Activated T-cell treated with anti-CD3 and anti-CD28 coated beads, Interleukin-2, amount 50 U/mL, for 4 hours (primary cell): Measurements from ENCODE around the gene OPA3. TPM values are rescaled to one million over a fixed set of nuclear protein-coding genes. Genes with fewer than 3 reads are reported as not detected.

Source experiments
- ATAC-seq, 2 donors: fragments of 200-7000 bp; cut with Tn5 transposase; one replicate each; pipeline ENCODE4 v1.10.0; 2021
- DNase-seq: peaks from one replicate; pipeline ENCODE4 v3.0.0-alpha.2; 2020
- H3K27me3 Mint-ChIP-seq: one replicate; pipeline ENCODE4 v1.8.0; 2021; ENCODE audit warnings: low read depth, mixed read lengths
- H3K36me3 Mint-ChIP-seq: one replicate; pipeline ENCODE4 v1.8.0; 2022; ENCODE audit warnings: mixed read lengths; ENCODE audit not compliant: insufficient read depth
- H3K4me1 Mint-ChIP-seq: one replicate; pipeline ENCODE4 v1.8.0; 2021; ENCODE audit warnings: low read depth, mixed read lengths
- H3K4me3 Mint-ChIP-seq: one replicate; pipeline ENCODE4 v1.8.0; 2021; ENCODE audit warnings: mild to moderate bottlenecking, moderate library complexity, mixed read lengths
- H3K9me3 Mint-ChIP-seq: one replicate; pipeline ENCODE4 v1.8.0; 2021; ENCODE audit warnings: mixed read lengths
- total RNA-seq, 3 donors: library from RNA; stranded (reverse); gene quantifications; one replicate each; pipeline ENCODE4 v1.2.1, GENCODE V29; 2021

The OPA3 gene
- total RNA-seq, 3 donors from 2014 or later, result 14.1 to 15.5 (median 15.1) TPM

GRCh38 chr19:45528149-45528743, 56.4 kb downstream of the OPA3 start:
- Mint-ChIP-seq H3K4me3 (no peak overlapping the region), H3K27me3 (no peaks in the 10 kb centered on the region), H3K9me3 (no peaks in the 10 kb centered on the region), H3K4me1 (peaks cover 20% of the 10 kb centered on the region), H3K36me3 (peaks cover 25% of the 10 kb centered on the region)
- ATAC-seq, result no peak
- DNase-seq, result no peak

DNA sequence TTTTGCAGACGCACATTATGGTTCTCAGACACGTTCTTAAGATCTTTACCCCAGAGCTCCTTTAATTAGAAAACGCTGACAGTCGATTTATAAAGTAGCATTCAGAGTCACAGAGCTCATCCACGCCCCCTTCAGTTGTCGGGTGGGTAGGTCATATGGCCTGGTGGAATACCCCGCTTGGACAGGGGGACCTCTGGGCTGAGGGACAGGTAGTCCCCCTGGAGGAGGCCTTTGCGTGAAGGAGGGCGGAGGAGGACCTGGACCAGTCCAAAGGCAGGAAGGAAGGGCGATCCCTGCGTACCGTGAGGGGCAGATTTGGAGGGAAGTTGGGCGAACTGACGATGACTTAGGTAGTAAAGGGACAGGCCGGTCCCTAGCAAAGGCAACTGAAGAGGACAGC, 56.9 kb downstream of the OPA3 start:
- ATAC-seq (no peak), DNase-seq (no peak)
- Mint-ChIP-seq H3K27me3 (no peaks in the 10 kb centered on the region), H3K4me3 (no peak overlapping the region), H3K9me3 (no peaks in the 10 kb centered on the region), H3K36me3 (peaks cover 25% of the 10 kb centered on the region), H3K4me1 (peaks cover 22% of the 10 kb centered on the region)

DNA sequence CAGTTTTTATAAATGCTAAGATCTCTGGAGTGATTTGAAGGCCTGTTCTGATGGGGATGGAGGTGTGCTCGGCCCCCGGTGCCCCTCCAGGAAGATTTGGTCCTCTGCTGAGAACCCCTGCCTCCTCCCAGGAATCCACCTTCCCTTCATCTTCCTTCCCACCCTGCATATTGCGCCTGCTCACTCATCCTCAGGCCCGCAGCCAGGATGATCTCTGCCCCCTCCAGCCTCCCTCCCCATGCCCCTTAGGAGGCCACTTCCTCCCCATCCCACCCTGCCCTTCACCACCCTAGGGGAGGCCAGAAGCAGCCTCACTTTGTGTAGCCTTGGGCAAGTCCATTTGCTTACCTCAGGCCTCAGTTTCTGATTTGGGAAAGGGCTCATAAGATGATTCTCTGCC, 57.6 kb downstream of the OPA3 start:
- DNase-seq, result no peak
- Mint-ChIP-seq H3K36me3 (peaks cover 25% of the 10 kb centered on the region), H3K9me3 (no peaks in the 10 kb centered on the region), H3K4me1 (peaks cover 22% of the 10 kb centered on the region), H3K27me3 (no peaks in the 10 kb centered on the region), H3K4me3 (no peak overlapping the region)
- no peak for ATAC-seq

GRCh38 chr19:45526143-45526542, 58.5 kb downstream of the OPA3 start:
- ATAC-seq (no peak), DNase-seq (no peak)
- no peak overlapping the region for H3K4me3 Mint-ChIP-seq
- H3K27me3 Mint-ChIP-seq, result no peaks in the 10 kb centered on the region
- H3K9me3 Mint-ChIP-seq, result no peaks in the 10 kb centered on the region
- peaks cover 22% of the 10 kb centered on the region for H3K36me3 Mint-ChIP-seq
- peaks cover 22% of the 10 kb centered on the region for H3K4me1 Mint-ChIP-seq

- Mint-ChIP-seq H3K4me1 (peaks cover 22% of the 10 kb centered on the region), H3K27me3 (no peaks in the 10 kb centered on the region), H3K9me3 (no peaks in the 10 kb centered on the region), H3K4me3 (no peak overlapping the region), H3K36me3 (peaks cover 28% of the 10 kb centered on the region)
- DNase-seq (no peak), ATAC-seq (no peak)
Observed at GRCh38 chr19:45524575-45525129, 60.0 kb downstream of the OPA3 start.

- no peaks in the 10 kb centered on the region for H3K9me3 Mint-ChIP-seq
- ATAC-seq, result peak; percentile 99 to 100
- H3K27me3 Mint-ChIP-seq, result no peaks in the 10 kb centered on the region
- H3K36me3 Mint-ChIP-seq, result peaks cover 28% of the 10 kb centered on the region
- DNase-seq, result peak; percentile 59
- peaks cover 18% of the 10 kb centered on the region for H3K4me1 Mint-ChIP-seq
- no peak overlapping the region for H3K4me3 Mint-ChIP-seq
Observed at GRCh38 chr19:45523642-45524256, 60.9 kb downstream of the OPA3 start.

DNA sequence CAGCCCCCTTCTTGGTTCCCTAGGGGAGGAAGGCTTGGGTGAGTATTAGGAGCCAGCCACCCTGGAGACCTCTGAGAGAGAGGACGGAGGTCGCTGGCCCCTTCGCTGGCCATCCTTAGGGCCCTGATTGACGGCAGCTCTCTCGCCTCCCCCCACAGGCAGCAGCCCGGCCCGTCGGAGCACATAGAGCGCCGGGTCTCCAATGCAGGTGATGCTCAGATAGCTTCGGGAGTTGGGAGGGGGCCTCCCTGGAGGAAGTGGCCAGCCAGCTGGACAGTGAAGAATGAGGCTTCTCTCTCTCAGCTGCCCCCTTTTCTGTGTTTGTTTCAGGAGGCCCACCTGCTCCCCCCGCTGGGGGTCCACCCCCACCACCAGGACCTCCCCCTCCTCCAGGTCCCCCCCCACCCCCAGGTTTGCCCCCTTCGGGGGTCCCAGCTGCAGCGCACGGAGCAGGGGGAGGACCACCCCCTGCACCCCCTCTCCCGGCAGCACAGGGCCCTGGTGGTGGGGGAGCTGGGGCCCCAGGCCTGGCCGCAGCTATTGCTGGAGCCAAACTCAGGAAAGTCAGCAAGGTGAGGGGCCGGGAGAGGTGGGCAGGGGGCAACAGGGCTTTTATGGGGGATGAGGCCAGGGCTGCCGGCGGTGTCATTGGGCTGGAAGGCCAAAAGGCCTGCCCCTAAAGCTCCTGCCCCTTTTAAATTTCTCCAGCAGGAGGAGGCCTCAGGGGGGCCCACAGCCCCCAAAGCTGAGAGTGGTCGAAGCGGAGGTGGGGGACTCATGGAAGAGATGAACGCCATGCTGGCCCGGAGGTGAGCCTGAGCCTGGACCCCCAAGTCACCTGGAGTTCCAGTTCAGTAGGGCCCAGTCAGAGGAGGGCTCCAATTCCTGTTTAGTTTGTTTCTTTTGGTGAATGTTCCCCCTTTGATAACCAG, 62.3 kb downstream of the OPA3 start:
- Mint-ChIP-seq H3K4me1 (peaks cover 10% of the 10 kb centered on the region), H3K27me3 (no peaks in the 10 kb centered on the region), H3K36me3 (peaks cover 27% of the 10 kb centered on the region), H3K4me3 (no peak overlapping the region), H3K9me3 (no peaks in the 10 kb centered on the region)
- ATAC-seq (no peak), DNase-seq (no peak)

- Mint-ChIP-seq H3K36me3 (peaks cover 16% of the 10 kb centered on the region), H3K4me1 (peaks cover 36% of the 10 kb centered on the region), H3K27me3 (no peaks in the 10 kb centered on the region), H3K9me3 (no peaks in the 10 kb centered on the region), H3K4me3 (no peak overlapping the region)
- DNase-seq (no peak), ATAC-seq (no peak)
Observed at GRCh38 chr19:45518469-45518826, 66.2 kb downstream of the OPA3 start.

GRCh38 chr19:45517641-45518468, 66.7 kb downstream of the OPA3 start:
- H3K9me3 Mint-ChIP-seq, result no peaks in the 10 kb centered on the region
- peaks cover 38% of the 10 kb centered on the region for H3K4me1 Mint-ChIP-seq
- DNase-seq (no peak), ATAC-seq (no peak)
- H3K27me3 Mint-ChIP-seq, result no peaks in the 10 kb centered on the region
- peaks cover 16% of the 10 kb centered on the region for H3K36me3 Mint-ChIP-seq
- no peak overlapping the region for H3K4me3 Mint-ChIP-seq

- ATAC-seq (no peak), DNase-seq (no peak)
- H3K9me3 Mint-ChIP-seq, result no peaks in the 10 kb centered on the region
- H3K4me3 Mint-ChIP-seq, result no peak overlapping the region
- H3K27me3 Mint-ChIP-seq, result no peaks in the 10 kb centered on the region
- peaks cover 40% of the 10 kb centered on the region for H3K4me1 Mint-ChIP-seq
- peaks cover 16% of the 10 kb centered on the region for H3K36me3 Mint-ChIP-seq
Observed at GRCh38 chr19:45517238-45517637, 67.4 kb downstream of the OPA3 start.

- Mint-ChIP-seq H3K9me3 (no peaks in the 10 kb centered on the region), H3K27me3 (no peaks in the 10 kb centered on the region), H3K4me3 (no peak overlapping the region), H3K4me1 (peaks cover 50% of the 10 kb centered on the region), H3K36me3 (peaks cover 16% of the 10 kb centered on the region)
- ATAC-seq (peak; percentile 12), DNase-seq (no peak)
Observed at GRCh38 chr19:45515807-45516401, 68.7 kb downstream of the OPA3 start.

GRCh38 chr19:45515081-45515624, 69.4 kb downstream of the OPA3 start:
- DNase-seq (no peak), ATAC-seq (peak; percentile 52 to 67)
- H3K36me3 Mint-ChIP-seq, result peaks cover 14% of the 10 kb centered on the region
- H3K4me3 Mint-ChIP-seq, result peak overlapping the region; percentile 13
- H3K4me1 Mint-ChIP-seq, result peaks cover 54% of the 10 kb centered on the region
- no peaks in the 10 kb centered on the region for H3K9me3 Mint-ChIP-seq
- H3K27me3 Mint-ChIP-seq, result no peaks in the 10 kb centered on the region

DNA sequence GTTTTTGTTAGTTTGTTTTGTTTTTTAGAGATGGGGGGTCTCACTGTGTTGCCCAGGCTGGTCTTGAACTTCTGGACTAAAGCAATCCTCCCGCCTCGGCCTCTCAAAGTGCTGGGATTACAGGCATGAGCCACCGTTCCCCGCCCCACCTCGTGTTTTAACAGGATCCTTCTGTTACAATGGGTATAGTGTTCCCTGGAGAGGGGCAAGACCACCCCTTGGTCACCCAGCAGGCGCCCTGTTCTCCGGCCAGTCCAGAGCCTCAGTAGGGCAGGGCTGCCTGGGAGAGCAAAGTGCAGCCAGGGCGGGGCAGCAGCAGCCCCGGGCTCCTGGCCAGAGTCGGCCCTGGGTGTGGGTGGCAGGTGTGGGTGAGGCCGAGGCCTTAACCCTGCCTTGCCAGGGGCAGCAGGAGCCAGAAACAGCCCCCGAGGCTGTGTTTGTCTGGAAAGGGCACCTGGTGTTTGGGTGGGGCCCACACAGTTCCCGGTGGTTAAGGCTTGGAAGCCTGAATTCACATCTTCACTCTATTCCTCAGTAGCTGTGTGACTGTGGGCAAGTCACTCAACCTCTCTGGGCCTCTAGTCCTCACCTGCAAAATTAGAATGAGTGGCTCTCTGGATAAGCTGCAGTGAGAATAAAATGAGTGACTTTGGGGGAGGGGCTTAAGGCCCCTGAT, 70.1 kb downstream of the OPA3 start:
- no peaks in the 10 kb centered on the region for H3K9me3 Mint-ChIP-seq
- peaks cover 11% of the 10 kb centered on the region for H3K36me3 Mint-ChIP-seq
- peak overlapping the region; percentile 11 for H3K4me3 Mint-ChIP-seq
- peak; percentile 53 to 60 for ATAC-seq
- no peak for DNase-seq
- peaks cover 59% of the 10 kb centered on the region for H3K4me1 Mint-ChIP-seq
- no peaks in the 10 kb centered on the region for H3K27me3 Mint-ChIP-seq
